Sigmoid colon (tissue), 4 donors: ENCODE results near the gene IGFLR1.

Source experiments
- CTCF ChIP-seq, 4 experiments: fragments of 450-650 bp in 3 of 4; fragments of 200-600 bp in 1 of 4; IDR thresholded peaks; one replicate each; pipeline ENCODE4 v1.5.1; 2016 to 2019; ENCODE audit warnings: antibody characterized with exemption in 4 of 4, mild to moderate bottlenecking in 3 of 4, moderate library complexity in 2 of 4
- EP300 ChIP-seq, 4 donors: sonication (generic); formaldehyde crosslinking; IDR thresholded peaks; one replicate each; pipeline ENCODE4 v1.6.1; 2017; ENCODE audit warnings: antibody characterized with exemption in 4 of 4
- POLR2AphosphoS5 ChIP-seq, 4 donors: sonication (generic); formaldehyde crosslinking; IDR thresholded peaks; one replicate each; pipeline ENCODE4 v1.6.1; 2017; ENCODE audit warnings: antibody characterized with exemption in 4 of 4

DNA sequence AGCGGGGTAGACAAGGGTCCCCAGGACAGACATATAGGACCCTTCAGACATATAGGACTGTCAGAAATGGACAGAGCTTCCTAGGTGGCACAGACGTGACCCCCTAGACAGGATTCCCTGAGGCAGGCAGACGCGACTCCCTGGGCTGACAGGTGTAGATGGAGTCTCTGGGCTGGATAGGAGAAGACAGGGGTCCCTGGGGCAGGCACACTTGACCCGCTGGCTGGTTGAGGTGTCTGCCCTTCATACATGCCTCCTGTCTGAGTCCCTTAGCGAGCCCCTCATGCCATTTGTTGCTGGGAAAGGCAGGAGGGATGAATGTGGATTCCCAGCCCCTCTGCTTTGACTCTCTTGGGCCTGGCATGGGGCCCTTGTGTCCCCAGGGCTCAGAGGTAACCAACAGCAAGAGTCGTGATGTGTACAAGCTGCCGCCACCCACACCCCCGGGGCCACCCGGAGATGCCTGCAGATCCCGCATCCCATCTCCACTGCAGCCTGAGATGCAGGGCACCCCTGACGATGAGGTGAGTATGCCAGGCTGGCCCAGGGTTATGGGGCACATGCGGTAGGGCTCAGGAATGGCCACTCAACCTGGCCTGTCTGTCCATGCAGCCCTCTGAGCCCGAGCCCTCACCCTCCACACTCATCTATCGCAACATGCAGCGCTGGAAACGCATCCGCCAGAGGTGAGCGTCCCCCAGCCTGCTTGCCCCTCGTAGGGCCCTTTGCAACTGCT lies 11.6 kb upstream of the IGFLR1 start:
- TF ChIP-seq EP300 (IDR thresholded peaks at IDR 0.05): no peak
- no peak for TF ChIP-seq CTCF (IDR thresholded peaks at IDR 0.05)
- TF ChIP-seq POLR2AphosphoS5 (IDR thresholded peaks at IDR 0.05): no peak
